ENCODE measurements around the gene LRP5. TPM values are rescaled to one million over a fixed set of nuclear protein-coding genes. Genes with fewer than 3 reads are reported as not detected.
A peak's percentile ranks its signal among the peaks of the same experiment; 100 is the strongest.

Gene LRP5
- total RNA-seq (2014; rRNA removed; shearing (Covaris generic)), result 28.3 and 28.6 TPM in 2 replicates

- peak; percentile 88 for DNase-seq
- H3K27me3 ChIP-seq (ENCODE audit: control insufficient read depth, insufficient read depth, low read length), result 0 out of 2 replicates have a peak, but pooled peaks cover 2% of the 10 kb centered on the region
- no peaks in the 10 kb centered on the region for H3K36me3 ChIP-seq (replicated peaks; ENCODE audit: control insufficient read depth, insufficient read depth, low read length)
- peak within 1 kb of the TSS; percentile 73 for H3K4me3 ChIP-seq (ENCODE audit: insufficient read depth, low read depth, low read length)
Measured at GRCh38 chr11:68312117-68312779, at the start of gene LRP5. Gene LRP5, plus strand, starts transcription at chr11:68312591. Its CDS starts 124 bp downstream, at chr11:68312715.

- Histone ChIP-seq H3K27me3 (ENCODE audit: control insufficient read depth, insufficient read depth, low read length) (no peaks in the 10 kb centered on the region), H3K36me3 (replicated peaks; ENCODE audit: control insufficient read depth, insufficient read depth, low read length) (peaks cover 29% of the 10 kb centered on the region), H3K4me3 (ENCODE audit: insufficient read depth, low read depth, low read length) (no peak overlapping the region)
- no peak for DNase-seq
Measured at GRCh38 chr11:68263444-68264035, 48.9 kb upstream of the LRP5 start.

GRCh38 chr11:68264244-68264643 is 48.1 kb upstream of the LRP5 start:
- H3K36me3 ChIP-seq (replicated peaks; ENCODE audit: control insufficient read depth, insufficient read depth, low read length), result peaks cover 29% of the 10 kb centered on the region
- H3K4me3 ChIP-seq (ENCODE audit: insufficient read depth, low read depth, low read length), result no peak overlapping the region
- H3K27me3 ChIP-seq (ENCODE audit: control insufficient read depth, insufficient read depth, low read length), result no peaks in the 10 kb centered on the region
- DNase-seq, result no peak

GRCh38 chr11:68264741-68265540 is 47.5 kb upstream of the LRP5 start:
- DNase-seq, result no peak
- no peaks in the 10 kb centered on the region for H3K27me3 ChIP-seq (ENCODE audit: control insufficient read depth, insufficient read depth, low read length)
- H3K4me3 ChIP-seq (ENCODE audit: insufficient read depth, low read depth, low read length), result no peak overlapping the region
- peaks cover 29% of the 10 kb centered on the region for H3K36me3 ChIP-seq (replicated peaks; ENCODE audit: control insufficient read depth, insufficient read depth, low read length)

DNA sequence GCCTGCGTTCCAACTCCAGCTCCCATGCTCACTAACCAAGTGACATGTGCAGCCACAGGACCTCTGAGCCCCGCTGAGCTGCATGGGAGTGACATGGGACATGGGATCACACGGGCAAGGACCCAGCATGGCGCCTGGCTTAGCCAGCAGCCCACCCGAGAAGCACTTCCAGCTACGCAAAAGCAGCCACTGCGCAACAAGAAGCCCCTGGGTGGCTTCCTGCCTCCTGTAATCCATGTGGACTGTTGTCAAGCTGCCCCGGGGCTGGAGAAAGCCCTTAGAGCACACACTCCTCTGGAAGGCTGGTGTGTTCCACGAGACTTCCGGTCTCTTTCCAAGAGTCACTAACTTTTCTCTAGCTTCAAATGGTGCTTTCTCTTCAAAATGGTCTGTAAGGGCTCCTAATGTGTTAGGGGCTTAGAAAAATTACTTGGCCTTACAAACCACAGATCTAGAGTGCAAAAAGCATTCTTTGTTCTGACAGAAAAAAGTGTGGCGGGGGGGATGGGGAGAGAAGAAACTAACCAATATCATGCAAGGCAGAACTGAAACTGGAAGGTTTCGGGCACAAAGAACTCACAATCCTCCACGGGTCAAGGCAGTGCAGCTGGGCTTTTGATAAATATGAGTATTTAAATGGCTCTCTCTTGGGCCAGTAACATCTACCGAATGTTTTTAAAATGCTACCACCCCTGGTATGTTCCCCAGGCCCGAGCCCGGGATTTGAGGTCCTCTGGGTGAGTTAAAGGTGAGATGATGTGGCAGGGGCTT is 46.1 kb upstream of the LRP5 start:
- Histone ChIP-seq H3K27me3 (ENCODE audit: control insufficient read depth, insufficient read depth, low read length) (no peaks in the 10 kb centered on the region), H3K4me3 (ENCODE audit: insufficient read depth, low read depth, low read length) (no peak overlapping the region), H3K36me3 (replicated peaks; ENCODE audit: control insufficient read depth, insufficient read depth, low read length) (peaks cover 29% of the 10 kb centered on the region)
- DNase-seq, result no peak

GRCh38 chr11:68266936-68267880 is 45.2 kb upstream of the LRP5 start:
- DNase-seq, result no peak
- peaks cover 24% of the 10 kb centered on the region for H3K36me3 ChIP-seq (replicated peaks; ENCODE audit: control insufficient read depth, insufficient read depth, low read length)
- H3K4me3 ChIP-seq (ENCODE audit: insufficient read depth, low read depth, low read length), result no peak overlapping the region
- H3K27me3 ChIP-seq (ENCODE audit: control insufficient read depth, insufficient read depth, low read length), result no peaks in the 10 kb centered on the region

DNA sequence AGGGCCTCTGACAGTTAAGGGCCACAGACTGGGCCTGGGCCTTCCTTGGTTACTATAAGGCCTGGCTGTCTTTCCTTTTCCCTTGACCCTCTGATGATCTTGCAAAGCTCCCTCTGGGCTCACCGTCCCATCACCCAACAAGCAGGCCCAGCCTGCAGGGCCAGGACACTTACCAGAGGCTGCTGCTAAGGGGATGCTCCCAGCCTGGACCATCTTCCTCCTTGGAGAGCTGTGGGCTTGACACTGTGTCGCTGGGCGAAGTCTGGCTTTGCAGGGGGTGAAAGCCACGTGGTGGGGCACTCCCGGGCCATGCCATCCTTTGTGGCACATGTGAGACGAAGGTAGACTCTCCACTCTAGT is 44.5 kb upstream of the LRP5 start:
- no peak for DNase-seq
- no peak overlapping the region for H3K4me3 ChIP-seq (ENCODE audit: insufficient read depth, low read depth, low read length)
- H3K36me3 ChIP-seq (replicated peaks; ENCODE audit: control insufficient read depth, insufficient read depth, low read length), result peaks cover 19% of the 10 kb centered on the region
- H3K27me3 ChIP-seq (ENCODE audit: control insufficient read depth, insufficient read depth, low read length), result no peaks in the 10 kb centered on the region

GRCh38 chr11:68269414-68270081 is 42.8 kb upstream of the LRP5 start:
- no peaks in the 10 kb centered on the region for H3K27me3 ChIP-seq (ENCODE audit: control insufficient read depth, insufficient read depth, low read length)
- no peak for DNase-seq
- H3K36me3 ChIP-seq (replicated peaks; ENCODE audit: control insufficient read depth, insufficient read depth, low read length), result peaks cover 15% of the 10 kb centered on the region
- H3K4me3 ChIP-seq (ENCODE audit: insufficient read depth, low read depth, low read length), result no peak overlapping the region

GRCh38 chr11:68270196-68271022 is 42.0 kb upstream of the LRP5 start:
- no peaks in the 10 kb centered on the region for H3K27me3 ChIP-seq (ENCODE audit: control insufficient read depth, insufficient read depth, low read length)
- peaks cover 14% of the 10 kb centered on the region for H3K36me3 ChIP-seq (replicated peaks; ENCODE audit: control insufficient read depth, insufficient read depth, low read length)
- DNase-seq, result no peak
- no peak overlapping the region; the same call in 1 of the 2 replicates for H3K4me3 ChIP-seq (ENCODE audit: insufficient read depth, low read depth, low read length)

DNA sequence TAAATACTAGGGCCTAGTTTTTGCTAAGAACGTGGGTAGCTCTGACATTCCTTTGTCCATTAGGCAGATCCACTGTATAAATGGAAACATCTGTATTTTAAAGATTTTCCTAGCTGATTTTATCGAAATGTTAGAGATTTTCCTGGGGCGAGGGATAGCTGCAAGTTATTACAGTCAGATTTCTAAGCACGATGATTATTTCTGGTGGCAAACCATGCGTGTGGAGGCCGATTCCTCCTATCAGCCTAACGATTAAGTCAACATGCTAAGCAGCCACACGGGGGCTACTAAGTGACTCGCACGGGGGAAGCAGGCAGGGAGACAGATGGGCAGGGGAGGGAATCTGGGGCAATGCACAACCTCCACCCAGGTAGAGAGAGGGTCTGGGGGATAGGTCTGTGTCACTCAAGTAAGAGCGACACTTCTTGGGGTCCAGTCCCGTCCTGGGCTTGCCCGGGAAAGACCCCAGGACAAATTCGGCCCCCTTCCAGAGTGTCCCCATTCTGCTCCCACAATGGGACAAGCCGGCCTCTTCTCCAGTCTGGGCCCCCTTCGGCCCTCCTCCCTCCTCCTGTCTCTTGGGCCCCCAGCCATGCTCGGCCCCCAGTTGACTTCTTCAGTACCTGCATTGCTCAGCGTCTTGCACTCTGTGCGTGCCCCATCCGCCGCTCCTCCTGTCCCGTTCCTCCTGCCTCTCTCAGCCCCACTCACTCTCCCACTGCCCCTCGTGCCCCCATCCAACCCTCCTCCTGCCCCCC is 41.2 kb upstream of the LRP5 start:
- H3K4me3 ChIP-seq (ENCODE audit: insufficient read depth, low read depth, low read length), result peak overlapping the region; percentile 78
- peaks cover 11% of the 10 kb centered on the region for H3K36me3 ChIP-seq (replicated peaks; ENCODE audit: control insufficient read depth, insufficient read depth, low read length)
- no peaks in the 10 kb centered on the region for H3K27me3 ChIP-seq (ENCODE audit: control insufficient read depth, insufficient read depth, low read length)
- DNase-seq, result peak; percentile 92

- Histone ChIP-seq H3K27me3 (ENCODE audit: control insufficient read depth, insufficient read depth, low read length) (no peaks in the 10 kb centered on the region), H3K4me3 (ENCODE audit: insufficient read depth, low read depth, low read length) (peak within 1 kb of the TSS; percentile 78), H3K36me3 (replicated peaks; ENCODE audit: control insufficient read depth, insufficient read depth, low read length) (peaks cover 7% of the 10 kb centered on the region)
- DNase-seq, result peak; percentile 100
Measured at GRCh38 chr11:68271781-68272608, 40.4 kb upstream of the LRP5 start, which contains the start of gene C11orf24. Gene C11orf24, minus strand, starts transcription at chr11:68271973. Its CDS starts 8,206 bp downstream, at chr11:68263767.

Measured in H7 (cell line).